HG02870 (cell line): ENCODE measurements around the gene CTNNA1.
"Not testable (repeated sequence)": the region's sequence is repeated elsewhere in the genome, so short reads cannot be mapped to it uniquely, and the experiment has no call there.

Source experiments
- ATAC-seq: cut with Tn5 transposase; IDR thresholded peaks from one replicate; pipeline ENCODE4 v1.9.1; 2021; ENCODE audit warnings: mild to moderate bottlenecking, moderate library complexity; ENCODE audit not compliant: unreplicated experiment

CTNNA1 gene

GRCh38 chr5:138807182-138807581 is 54.0 kb downstream of the CTNNA1 start:
- no peak for ATAC-seq

GRCh38 chr5:138809391-138809790 is 56.2 kb downstream of the CTNNA1 start:
- no peak for ATAC-seq

DNA sequence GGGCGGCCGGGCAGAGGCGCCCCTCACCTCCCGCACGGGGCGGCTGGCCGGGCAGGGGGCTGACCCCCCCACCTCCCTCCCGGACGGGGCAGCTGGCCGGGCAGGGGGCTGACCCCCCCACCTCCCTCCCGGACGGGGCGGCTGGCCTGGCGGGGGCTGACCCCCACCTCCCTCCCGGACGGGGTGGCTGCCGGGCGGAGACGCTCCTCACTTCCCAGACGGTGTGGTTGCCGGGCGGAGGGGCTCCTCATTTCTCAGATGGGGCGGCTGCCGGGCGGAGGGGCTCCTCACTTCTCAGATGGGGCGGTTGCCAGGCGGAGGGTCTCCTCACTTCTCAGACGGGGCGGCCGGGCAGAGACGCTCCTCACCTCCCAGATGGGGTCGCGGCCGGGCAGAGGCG is 57.6 kb downstream of the CTNNA1 start:
- ATAC-seq = not testable (repeated sequence)

- no peak for ATAC-seq
These were observed 62.3 kb downstream of the CTNNA1 start for GRCh38 chr5:138815529-138815928.

DNA sequence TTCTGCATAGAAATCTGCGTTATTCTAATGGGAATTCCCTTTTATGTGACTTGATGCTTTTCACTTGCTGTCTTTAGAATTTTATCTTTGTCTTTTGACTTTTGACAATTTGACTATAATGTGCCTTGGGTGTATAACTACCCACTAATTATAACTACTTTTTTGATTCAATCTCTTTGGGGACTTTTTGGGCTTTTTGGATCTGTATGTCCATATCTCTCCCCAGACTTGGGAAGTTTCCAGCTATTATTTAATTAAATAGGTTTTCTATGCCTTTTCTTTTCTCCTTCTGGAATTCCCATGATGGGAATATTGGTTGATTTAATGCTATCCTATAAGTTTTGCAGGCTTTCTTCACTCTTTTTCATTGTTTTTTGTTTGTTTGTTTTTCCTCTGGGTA is 64.0 kb downstream of the CTNNA1 start:
- no peak for ATAC-seq

GRCh38 chr5:138819081-138819480 is 65.9 kb downstream of the CTNNA1 start:
- ATAC-seq = no peak

- ATAC-seq = no peak
These were observed 67.5 kb downstream of the CTNNA1 start for GRCh38 chr5:138820695-138821094.

- no peak for ATAC-seq
These were observed 71.3 kb downstream of the CTNNA1 start for GRCh38 chr5:138824516-138824915.

DNA sequence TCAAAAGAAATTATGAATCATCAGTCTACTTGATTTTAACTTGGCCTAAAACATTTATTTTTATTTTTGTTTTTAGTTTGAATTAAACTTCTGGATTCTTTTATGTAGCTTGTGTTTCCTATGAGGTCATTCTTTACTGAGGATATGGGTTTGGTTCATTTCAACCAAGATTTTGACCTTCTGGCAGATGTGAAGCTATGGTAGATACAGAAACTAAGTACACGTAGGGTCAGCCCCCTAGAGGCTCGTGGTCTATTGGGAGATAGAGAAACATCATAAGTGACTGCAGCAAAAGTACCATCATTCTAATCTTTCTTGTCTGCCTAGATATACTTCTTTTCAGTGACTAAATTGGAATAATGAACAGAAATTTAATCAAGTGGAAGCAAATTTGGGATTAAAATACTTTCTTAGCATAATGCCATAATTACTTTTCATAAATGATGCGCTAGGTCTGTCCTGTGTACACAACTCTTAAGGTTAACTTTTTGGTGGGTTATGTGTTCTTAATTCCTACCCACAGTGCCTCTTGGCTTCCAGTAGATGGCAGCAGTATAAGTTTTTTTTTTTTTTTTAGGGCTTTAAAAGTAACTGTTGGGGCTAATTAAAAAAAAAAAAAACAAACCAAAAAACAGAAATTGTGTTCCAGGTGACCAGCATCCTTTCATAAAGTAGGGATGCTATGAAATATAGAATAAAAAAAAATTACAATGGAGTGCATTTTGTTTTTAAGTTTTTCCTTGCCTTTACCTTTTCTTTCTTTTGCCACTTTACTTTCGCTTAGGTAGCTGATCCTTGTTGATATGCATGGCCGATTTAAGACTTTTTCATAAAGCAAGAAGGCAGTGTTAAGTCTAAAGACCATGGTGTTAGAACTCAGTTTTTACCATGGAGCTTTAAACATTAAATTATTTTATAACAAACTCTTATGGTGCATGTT is 72.0 kb downstream of the CTNNA1 start:
- ATAC-seq = no peak

DNA sequence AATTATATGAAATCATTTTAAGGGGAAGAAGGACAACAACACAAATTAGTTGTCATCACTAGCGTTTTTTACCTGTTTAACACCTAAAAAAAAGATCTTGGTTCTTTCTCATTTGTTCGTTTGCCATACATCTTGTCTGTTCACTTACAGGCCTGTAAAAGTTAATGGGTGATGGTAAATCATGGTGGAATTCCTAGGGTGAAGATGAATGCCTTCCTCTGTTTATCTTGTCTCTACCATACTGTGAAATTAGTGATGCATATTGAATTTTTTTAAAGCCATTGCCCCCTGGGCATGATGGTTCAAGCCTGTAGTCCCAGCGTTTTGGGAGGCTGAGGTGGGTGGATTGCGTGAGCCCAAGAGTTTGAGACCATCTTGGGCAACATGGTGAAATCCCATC is 75.3 kb downstream of the CTNNA1 start:
- ATAC-seq = no peak

GRCh38 chr5:138829341-138829740 is 76.1 kb downstream of the CTNNA1 start:
- ATAC-seq = no peak

GRCh38 chr5:138831703-138832102 is 78.5 kb downstream of the CTNNA1 start:
- ATAC-seq = no peak

GRCh38 chr5:138832218-138832617 is 79.0 kb downstream of the CTNNA1 start:
- no peak for ATAC-seq

- no peak for ATAC-seq
These were observed 79.9 kb downstream of the CTNNA1 start for GRCh38 chr5:138833080-138833479.

GRCh38 chr5:138833726-138834480 is 80.7 kb downstream of the CTNNA1 start:
- no peak for ATAC-seq

DNA sequence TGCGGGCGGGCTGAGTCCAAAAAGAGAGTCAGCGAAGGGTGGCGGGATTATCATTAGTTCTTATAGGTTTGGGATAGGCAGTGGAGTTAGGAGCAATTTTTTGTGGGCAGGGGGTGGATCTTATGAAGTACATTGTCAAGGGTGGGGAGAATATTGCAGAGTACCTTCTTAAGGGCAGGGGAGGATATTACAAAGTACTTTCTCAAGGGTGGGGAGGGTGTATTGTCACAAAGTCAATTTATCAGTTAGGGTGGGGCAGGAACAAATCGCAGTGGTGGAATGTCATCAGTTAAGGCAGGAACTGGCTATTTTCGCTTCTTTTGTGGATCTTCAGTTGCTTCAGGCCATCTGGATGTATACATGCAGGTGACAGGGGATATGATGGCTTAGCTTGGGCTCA is 81.6 kb downstream of the CTNNA1 start:
- not testable (repeated sequence) for ATAC-seq

- ATAC-seq = no peak
These were observed 83.9 kb downstream of the CTNNA1 start for GRCh38 chr5:138837160-138837559.

DNA sequence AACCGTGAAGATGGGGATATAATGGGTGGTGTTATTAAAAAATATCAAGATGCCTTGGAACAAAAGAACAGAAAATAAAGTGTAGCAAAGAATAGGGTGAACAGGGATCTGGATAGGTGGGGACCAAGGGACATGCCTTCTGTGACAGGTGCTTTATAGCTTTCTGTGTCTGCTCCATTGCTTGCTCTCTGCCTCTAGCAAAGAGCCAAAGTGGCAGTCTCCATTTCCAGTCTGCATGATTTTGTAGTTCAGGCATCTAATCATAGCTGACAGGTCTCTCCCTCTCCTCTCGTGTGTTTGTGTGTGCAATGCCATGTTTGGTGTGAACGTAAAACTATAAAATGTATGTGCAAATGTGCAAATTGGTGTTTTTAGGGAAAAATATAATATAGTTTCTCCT is 86.9 kb downstream of the CTNNA1 start:
- no peak for ATAC-seq

- no peak for ATAC-seq
These were observed 88.3 kb downstream of the CTNNA1 start for GRCh38 chr5:138841531-138841930.

- no peak for ATAC-seq
These were observed 90.3 kb downstream of the CTNNA1 start for GRCh38 chr5:138843316-138844124.

DNA sequence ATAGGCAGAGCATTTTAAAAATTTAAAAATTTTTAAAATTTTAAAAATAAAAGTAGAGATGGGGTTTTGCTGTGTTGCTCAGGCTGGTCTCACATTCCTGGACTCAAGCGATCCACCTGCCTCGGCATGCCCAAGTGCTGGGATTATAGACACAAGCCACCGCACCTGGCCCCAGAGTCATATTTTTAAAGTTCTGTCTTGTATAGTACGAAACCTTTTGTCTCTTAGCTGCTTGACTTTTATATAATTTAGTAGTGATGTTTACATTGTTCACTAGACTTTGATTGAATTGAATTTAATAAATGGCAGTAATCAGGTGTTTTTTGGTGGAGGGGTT is 90.9 kb downstream of the CTNNA1 start:
- ATAC-seq = no peak
